SIG-M5 treated with dmso at 0.1 percent for 504 hours (cell line): Measurements from ENCODE around the gene PIKFYVE.
"Not testable (repeated sequence)": the region's sequence is repeated elsewhere in the genome, so short reads cannot be mapped to it uniquely, and the experiment has no call there.

Source experiments
- DNase-seq: peaks from one replicate; lab custom pipeline; 2025; ENCODE audit not compliant: unreplicated experiment; lab: John Stamatoyannopoulos, UW

The PIKFYVE gene

DNA sequence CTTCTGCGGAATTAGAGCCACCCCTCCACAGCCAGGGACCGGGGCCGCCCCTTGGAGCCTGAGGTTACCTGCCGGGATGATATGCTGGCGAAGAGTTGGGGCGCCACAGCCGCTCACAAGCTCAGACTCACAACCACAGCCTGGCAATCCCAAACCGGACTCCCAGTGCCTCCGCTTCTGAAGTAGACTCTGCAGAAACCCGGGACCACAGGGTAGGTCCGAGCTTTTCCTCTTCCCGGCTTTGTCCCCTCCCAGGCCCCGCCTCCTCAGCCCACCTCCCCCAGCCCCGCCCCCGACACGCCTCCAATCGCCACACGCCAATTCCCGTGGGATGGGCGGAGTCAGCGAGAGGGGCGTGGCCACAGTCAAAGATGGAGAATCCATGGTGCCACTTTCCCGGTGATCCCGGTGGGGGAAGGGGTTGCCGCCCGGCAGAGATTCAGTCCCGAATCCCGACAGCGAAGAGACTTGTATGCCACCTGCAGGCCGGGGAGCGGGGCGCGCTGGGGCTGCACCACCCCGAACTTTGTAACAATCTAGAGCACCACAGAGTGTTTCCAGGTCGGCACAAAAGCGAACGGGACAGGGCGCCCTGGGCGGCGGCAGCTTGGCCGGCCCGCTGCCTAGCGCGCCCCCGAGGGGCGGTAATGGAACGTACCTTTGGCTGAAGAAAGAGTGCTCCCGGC, 11.0 kb upstream of the PIKFYVE start, which contains the start of gene IDH1:
TSS of gene IDH1 (minus strand) at position 201 of the 686 bp plus-strand sequence. CDS start 3,520 bp downstream, outside the sequence.
- peak; percentile 91 for DNase-seq

- no peak for DNase-seq
These were observed 10.4 kb upstream of the PIKFYVE start for GRCh38 chr2:208255557-208256106.

DNA sequence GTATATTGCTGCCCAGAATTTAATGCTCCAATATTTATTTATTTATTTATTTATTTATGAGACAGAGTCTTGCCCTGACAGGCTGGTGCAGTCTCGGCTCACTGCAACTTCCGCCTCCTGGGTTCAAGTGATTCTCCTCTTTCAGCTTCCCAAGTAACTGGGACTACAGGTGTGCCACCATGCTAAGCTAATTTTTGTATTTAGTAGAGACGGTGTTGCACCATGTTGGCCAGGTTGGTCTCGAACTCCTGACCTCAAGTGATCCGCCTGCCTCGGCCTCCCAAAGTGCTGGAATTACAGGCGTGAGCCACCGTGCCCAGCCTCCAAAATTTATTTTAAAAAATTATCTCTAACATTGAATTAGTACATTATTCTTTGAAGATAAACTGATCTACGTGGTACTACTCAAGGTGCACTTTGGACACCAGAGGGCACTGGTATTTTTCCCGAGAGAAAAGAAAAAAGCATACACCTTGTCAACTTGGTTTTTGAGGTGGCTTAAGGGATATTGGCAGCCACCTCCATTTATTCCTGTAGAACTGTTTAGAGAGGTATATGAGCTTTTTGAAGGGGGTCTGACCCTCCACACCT, 9.8 kb upstream of the PIKFYVE start:
- no peak for DNase-seq

DNA sequence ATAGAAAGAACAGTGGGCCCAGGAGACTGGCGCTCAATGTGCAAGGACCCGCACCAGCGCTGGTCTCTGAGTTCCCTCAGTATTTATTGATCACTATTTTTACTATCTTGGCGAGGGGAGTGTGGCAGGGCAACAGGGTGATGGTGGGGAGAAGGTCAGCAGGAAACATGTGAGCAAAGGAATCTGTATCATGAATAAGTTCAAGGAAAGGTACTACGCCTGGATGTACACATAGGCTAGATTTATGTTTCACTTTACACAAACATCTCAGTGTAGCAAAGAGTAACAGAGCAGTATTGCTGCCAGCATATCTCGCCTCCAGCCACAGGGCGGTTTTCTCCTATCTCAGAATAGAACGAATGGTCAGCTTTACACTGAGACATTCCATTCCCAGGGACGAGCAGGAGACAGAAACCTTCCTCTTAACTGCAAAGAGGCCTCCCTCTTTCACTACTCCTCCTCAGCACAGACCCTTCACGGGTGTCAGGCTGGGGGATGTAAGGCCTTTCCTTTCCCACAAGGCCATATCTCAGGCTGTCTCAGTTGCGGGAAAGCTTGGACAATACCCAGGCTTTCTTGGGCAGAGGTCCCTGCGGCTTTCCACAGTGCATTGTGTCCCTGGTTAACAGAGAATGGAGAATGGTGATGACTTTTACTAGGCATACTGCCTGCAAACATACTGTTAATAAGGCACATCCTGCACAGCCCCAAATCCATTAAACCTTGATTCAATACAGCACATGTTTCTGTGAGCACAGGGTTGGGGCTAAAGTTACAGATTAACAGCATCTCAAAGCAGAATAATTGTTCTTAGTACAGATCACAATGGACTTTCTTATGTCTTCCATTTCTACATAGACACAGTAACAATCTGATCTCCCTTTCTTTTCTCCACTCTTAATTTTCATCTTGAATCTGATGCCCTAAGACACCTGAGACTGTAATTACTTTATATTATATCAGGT, 8.9 kb upstream of the PIKFYVE start:
- not testable (repeated sequence) for DNase-seq

GRCh38 chr2:208265371-208265800, 669 bp upstream of the PIKFYVE start:
- peak; percentile 37 for DNase-seq

DNA sequence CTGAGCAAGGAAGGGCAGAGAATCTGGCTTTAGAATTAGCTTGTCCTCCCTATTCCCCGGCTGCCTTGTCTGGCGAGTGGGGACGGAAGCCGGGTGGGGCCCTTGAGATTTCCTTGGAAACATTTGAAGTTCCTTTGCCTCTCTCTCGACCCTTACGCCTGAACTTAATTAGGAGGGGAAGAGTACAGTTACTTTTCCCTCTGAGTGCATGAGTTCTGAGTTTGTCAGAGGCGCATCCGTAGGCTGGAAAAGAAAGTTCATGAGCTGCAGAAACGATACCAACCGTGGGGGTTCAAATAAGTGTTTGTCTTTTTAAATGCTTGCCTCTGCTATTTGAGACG, 468 bp downstream of the PIKFYVE start:
- no peak for DNase-seq

DNA sequence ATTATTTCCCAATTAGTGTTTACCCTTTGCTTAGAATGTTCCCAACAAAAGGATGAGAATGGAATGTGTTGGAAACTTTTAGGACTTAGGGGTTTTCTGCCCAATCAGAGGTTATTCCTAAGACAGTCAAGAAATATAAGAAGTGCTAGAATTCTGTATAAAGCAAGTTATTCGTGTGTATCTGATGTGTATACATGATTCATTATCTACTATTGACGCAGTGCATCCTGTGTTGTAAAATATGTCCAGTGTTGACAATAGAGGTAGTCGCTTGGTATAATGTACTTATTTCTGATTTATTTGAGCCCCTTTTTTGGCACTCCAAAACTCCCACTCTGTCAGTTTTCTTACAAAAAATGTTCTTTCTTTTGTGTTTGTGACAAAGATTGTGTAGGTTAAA, 881 bp downstream of the PIKFYVE start:
- no peak for DNase-seq

- DNase-seq, result not testable (repeated sequence)
These were observed 1.5 kb downstream of the PIKFYVE start for GRCh38 chr2:208267526-208267925.

GRCh38 chr2:208268156-208268952, 2.3 kb downstream of the PIKFYVE start:
- DNase-seq, result peak; percentile 40

DNA sequence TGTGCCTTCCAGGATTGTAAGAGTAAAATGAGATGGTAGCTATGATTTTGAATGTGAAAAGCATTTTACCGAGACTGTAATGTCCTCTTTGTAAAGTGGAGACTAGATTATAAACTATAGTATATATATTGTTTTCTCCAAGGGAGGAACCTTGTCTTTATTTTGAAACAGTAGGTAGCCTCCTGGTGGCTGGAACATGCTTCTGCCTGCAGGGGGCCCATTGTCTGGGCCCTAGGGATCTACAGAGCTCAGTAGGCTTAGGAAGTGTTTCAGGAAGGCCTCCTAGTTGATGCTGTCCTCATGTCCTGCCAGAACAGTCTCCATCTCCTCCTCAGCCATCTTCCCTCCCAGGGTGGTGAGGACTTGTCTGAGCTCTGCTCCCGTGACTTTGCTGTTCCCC, 3.0 kb downstream of the PIKFYVE start:
- no peak for DNase-seq

- DNase-seq, result no peak
These were observed 8.7 kb downstream of the PIKFYVE start for GRCh38 chr2:208274748-208275147.

DNA sequence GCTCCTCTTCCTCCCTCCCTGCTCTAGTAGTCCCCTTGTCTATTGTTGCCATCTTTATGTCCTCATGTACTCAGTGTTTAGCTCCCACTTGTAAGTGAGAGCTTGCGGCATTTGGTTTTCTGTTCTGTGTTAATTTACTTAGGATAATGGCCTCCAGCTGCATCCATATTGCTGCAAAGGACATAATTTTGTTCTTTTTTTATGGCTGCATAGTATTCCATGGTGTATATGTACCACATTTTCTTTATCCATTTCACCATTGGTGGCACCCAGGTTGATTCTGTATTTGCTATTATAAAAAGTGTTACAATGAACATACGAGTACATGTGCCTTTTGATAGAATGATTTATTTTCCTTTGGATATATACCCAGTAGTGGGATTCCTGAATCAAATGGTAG, 12.5 kb downstream of the PIKFYVE start:
- DNase-seq, result no peak

- no peak for DNase-seq
These were observed 13.2 kb downstream of the PIKFYVE start for GRCh38 chr2:208279236-208279635.

- DNase-seq, result no peak
These were observed 14.2 kb downstream of the PIKFYVE start for GRCh38 chr2:208280234-208280633.

- DNase-seq, result no peak
These were observed 14.9 kb downstream of the PIKFYVE start for GRCh38 chr2:208280933-208281332.

- DNase-seq, result no peak
These were observed 19.8 kb downstream of the PIKFYVE start for GRCh38 chr2:208285853-208286252.

- no peak for DNase-seq
These were observed 28.5 kb downstream of the PIKFYVE start for GRCh38 chr2:208294482-208295024.

GRCh38 chr2:208295834-208296233, 29.8 kb downstream of the PIKFYVE start:
- no peak for DNase-seq

GRCh38 chr2:208296610-208297009, 30.6 kb downstream of the PIKFYVE start:
- DNase-seq, result no peak

GRCh38 chr2:208297961-208298360, 31.9 kb downstream of the PIKFYVE start:
- DNase-seq, result no peak
